Upper lobe of left lung (tissue), 6 donors: ENCODE results near the gene SLC39A8. TPM values are rescaled to one million over a fixed set of nuclear protein-coding genes. Genes with fewer than 3 reads are reported as not detected.

Source experiments
- ATAC-seq, 2 donors: fragments of 200-7000 bp; cut with Tn5 transposase; one replicate each; pipeline ENCODE4 v1.9.1; 2022; ENCODE audit warnings: mild to moderate bottlenecking in 2 of 2, moderate library complexity in 2 of 2; ENCODE audit not compliant: low FRiP score in 2 of 2
- DNase-seq, 2 donors: peaks; one replicate each; pipeline ENCODE4 v3.0.0-alpha.2; 2019 to 2020
- H3K27ac ChIP-seq, 4 donors: fragments of 200-600 bp; sonication (generic); one replicate each; pipeline ENCODE4 v1.5.1; 2016 to 2019
- H3K27me3 ChIP-seq, 4 donors: fragments of 200-600 bp; sonication (generic); one replicate each; pipeline ENCODE4 v1.5.1; 2017 to 2019
- H3K36me3 ChIP-seq, 4 donors: fragments of 200-600 bp; sonication (generic); one replicate each; pipeline ENCODE4 v1.5.1; 2016 to 2019
- H3K4me1 ChIP-seq, 4 donors: fragments of 200-600 bp; sonication (generic); one replicate each; pipeline ENCODE4 v1.5.1; 2018 to 2019
- H3K4me3 ChIP-seq, 4 donors: fragments of 200-600 bp; sonication (generic); one replicate each; pipeline ENCODE4 v1.5.1; 2017 to 2019; ENCODE audit warnings: mild to moderate bottlenecking in 2 of 4, moderate library complexity in 1 of 4
- H3K9me3 ChIP-seq, 4 donors: fragments of 200-600 bp; sonication (generic); one replicate each; pipeline ENCODE4 v1.5.1; 2018 to 2019
- EP300 ChIP-seq, 4 donors: sonication (generic); formaldehyde crosslinking; IDR thresholded peaks; one replicate each; pipeline ENCODE4 v1.5.1; 2017; ENCODE audit warnings: antibody characterized with exemption in 4 of 4, control low read depth in 2 of 4
- POLR2A ChIP-seq, 4 donors: fragments of 450-650 bp; IDR thresholded peaks; one replicate each; pipeline ENCODE4 v1.5.1; 2016 to 2017; ENCODE audit warnings: antibody characterized with exemption in 4 of 4, mild to moderate bottlenecking in 2 of 4
- POLR2AphosphoS5 ChIP-seq, 2 donors: sonication (generic); formaldehyde crosslinking; IDR thresholded peaks; one replicate each; pipeline ENCODE4 v1.5.1; 2017; ENCODE audit warnings: antibody characterized with exemption in 2 of 2
- WGBS, 2 donors: methylation state at CpG; one replicate each; pipeline ENCODE4 v1.1.5; 2017 to 2018; 5-methylcytosine and 5-hydroxymethylcytosine counted together
- small RNA-seq, 4 donors: library from RNA; depleted of rRNA; stranded (forward); fragments of <200 nt; gene quantifications; one replicate each; pipeline ENCODE3, GENCODE V24; 2016
- total RNA-seq, 6 donors: library from RNA; depleted of rRNA in 4 of 6; stranded (reverse); fragments of >200 nt in 4 of 6; gene quantifications; one replicate each; pipeline versions ENCODE4 v1.1.0 to v1.2.1, GENCODE V29; 2016 to 2021
- TF ChIP-seq, protein P1 (sequence below), 6 experiments: fragments of 450-650 bp in 4 of 6; fragments of 200-600 bp in 2 of 6; sonication (generic) in 2 of 6; IDR thresholded peaks; one replicate each; pipeline ENCODE4 v1.5.1; 2016 to 2019; ENCODE audit warnings: antibody characterized with exemption in 6 of 6
- donor health status: DM: no; HTN: no; CAD: no; lungs with moderate emphysema.
- donor health status: DM: no; HTN: yes; CAD: no; lungs with severe emphysema.

SLC39A8 gene
- total RNA-seq, 6 donors from 2014 or later: 218 to 627 (median 317) TPM

DNA sequence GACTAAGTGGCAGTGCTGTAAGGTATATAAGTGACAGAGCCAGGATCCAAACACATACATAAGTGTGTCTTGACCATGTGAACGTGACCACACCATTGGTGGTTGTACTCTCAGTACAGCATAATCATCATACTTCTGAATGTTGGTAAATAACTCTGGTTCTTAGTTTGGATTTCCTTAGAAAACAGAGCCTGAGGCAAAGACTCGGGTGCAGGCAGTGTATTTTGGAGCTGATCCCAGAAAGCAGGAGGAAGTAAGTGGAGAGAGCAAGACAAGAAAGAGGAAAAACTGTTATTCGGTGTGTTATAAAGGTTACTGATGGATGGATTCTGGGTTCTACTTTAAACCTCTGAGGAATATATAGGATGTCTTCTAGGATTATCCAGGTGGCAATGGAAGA lies 127.9 kb downstream of the SLC39A8 start:
- TF ChIP-seq, protein P1, sequence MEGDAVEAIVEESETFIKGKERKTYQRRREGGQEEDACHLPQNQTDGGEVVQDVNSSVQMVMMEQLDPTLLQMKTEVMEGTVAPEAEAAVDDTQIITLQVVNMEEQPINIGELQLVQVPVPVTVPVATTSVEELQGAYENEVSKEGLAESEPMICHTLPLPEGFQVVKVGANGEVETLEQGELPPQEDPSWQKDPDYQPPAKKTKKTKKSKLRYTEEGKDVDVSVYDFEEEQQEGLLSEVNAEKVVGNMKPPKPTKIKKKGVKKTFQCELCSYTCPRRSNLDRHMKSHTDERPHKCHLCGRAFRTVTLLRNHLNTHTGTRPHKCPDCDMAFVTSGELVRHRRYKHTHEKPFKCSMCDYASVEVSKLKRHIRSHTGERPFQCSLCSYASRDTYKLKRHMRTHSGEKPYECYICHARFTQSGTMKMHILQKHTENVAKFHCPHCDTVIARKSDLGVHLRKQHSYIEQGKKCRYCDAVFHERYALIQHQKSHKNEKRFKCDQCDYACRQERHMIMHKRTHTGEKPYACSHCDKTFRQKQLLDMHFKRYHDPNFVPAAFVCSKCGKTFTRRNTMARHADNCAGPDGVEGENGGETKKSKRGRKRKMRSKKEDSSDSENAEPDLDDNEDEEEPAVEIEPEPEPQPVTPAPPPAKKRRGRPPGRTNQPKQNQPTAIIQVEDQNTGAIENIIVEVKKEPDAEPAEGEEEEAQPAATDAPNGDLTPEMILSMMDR (IDR thresholded peaks at IDR 0.05): no peak
- TF ChIP-seq POLR2AphosphoS5 (IDR thresholded peaks at IDR 0.05) (no peak), POLR2A (IDR thresholded peaks at IDR 0.05) (no peak), EP300 (IDR thresholded peaks at IDR 0.05) (no peak)
- Histone ChIP-seq H3K27me3 (no peaks in the 10 kb centered on the region), H3K4me3 (no peak overlapping the region), H3K4me1 (no peaks in the 10 kb centered on the region), H3K36me3 (no peaks in the 10 kb centered on the region), H3K9me3 (no peaks in the 10 kb centered on the region), H3K27ac (no peak overlapping the region)
- DNase-seq: no peak
- no peak for ATAC-seq
- 37 to 41% methylated on average over 3 of the region's 3 CpGs for WGBS, 2 donors

DNA sequence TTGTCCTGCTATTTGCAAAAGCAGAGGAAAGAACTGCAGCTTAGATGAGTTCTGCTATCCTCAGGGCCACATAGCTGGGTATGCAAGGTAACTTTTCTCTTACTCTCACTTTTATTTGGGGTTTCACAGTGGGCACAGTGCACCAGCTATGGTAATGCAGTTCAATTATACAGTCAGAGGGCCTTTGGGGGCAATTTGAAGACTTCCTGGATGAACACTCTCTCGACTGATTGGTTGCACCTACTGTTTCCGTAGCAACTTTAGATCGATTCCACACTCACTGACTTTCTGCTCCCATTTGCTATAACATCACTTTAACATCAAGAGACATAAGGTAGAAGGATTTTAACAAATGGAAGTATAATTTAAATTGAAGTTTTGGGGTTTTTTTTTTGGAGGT lies 128.6 kb downstream of the SLC39A8 start:
- H3K27me3 ChIP-seq: no peaks in the 10 kb centered on the region
- no peak overlapping the region for H3K4me3 ChIP-seq
- DNase-seq (no peak), ATAC-seq (no peak)
- no peaks in the 10 kb centered on the region for H3K4me1 ChIP-seq
- no peaks in the 10 kb centered on the region for H3K9me3 ChIP-seq
- WGBS, 2 donors: 83 to 94% methylated on average over 3 of the region's 3 CpGs
- TF ChIP-seq EP300 (IDR thresholded peaks at IDR 0.05): no peak
- TF ChIP-seq POLR2A (IDR thresholded peaks at IDR 0.05): no peak
- H3K36me3 ChIP-seq: no peaks in the 10 kb centered on the region
- no peak overlapping the region for H3K27ac ChIP-seq

DNA sequence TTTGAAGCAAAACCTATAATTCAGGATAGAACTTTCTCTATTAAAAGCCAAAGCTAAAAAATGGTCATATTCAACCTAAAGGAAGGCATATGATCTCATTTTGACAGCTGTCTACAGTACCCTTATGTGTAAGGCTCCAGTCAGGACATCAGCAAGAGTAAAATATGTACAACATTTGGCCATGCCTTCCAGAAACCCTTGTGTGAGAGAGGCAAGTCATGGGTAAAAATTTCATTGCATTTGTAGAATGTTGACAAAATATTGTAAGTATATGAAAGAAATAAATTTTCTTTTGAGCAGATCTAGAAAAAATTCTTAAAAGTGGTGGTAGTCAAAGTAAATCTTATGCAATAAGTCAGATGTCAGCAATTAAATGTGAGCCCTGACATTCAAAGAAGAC lies 132.3 kb downstream of the SLC39A8 start:
- no peaks in the 10 kb centered on the region for H3K4me1 ChIP-seq
- H3K4me3 ChIP-seq: no peak overlapping the region
- H3K27me3 ChIP-seq: no peaks in the 10 kb centered on the region
- no peaks in the 10 kb centered on the region for H3K36me3 ChIP-seq
- no peak for ATAC-seq
- no peak overlapping the region for H3K27ac ChIP-seq
- TF ChIP-seq EP300 (IDR thresholded peaks at IDR 0.05) (no peak), POLR2A (IDR thresholded peaks at IDR 0.05) (no peak), POLR2AphosphoS5 (IDR thresholded peaks at IDR 0.05) (no peak)
- TF ChIP-seq, protein P1 (IDR thresholded peaks at IDR 0.05): no peak
- no peaks in the 10 kb centered on the region for H3K9me3 ChIP-seq
- DNase-seq: no peak

Small RNA genes within 50 kb of the gene (small RNA-seq; reads per million reads assigned to genes)
- 0 reads per million in 4 donors for gene RN7SL728P

Other genes with a start within 250 kb of the SLC39A8 start
- gene NFKB1, start 155.9 kb upstream of the SLC39A8 start, total RNA-seq: 10 to 100 TPM; 15.8 to 69.1 (median 39.1) TPM